Measurements from ENCODE around the gene MXD3. TPM values are rescaled to one million over a fixed set of nuclear protein-coding genes. Genes with fewer than 3 reads are reported as not detected.

The MXD3 gene
- total RNA-seq, 1 experiment from 2014 or later: 121 TPM

GRCh38 chr5:177335701-177336065 is 24.0 kb upstream of the MXD3 start:
- H3K36me3 ChIP-seq: peaks cover 96% of the 10 kb centered on the region
- DNase-seq (ENCODE audit: low read depth in 1 of 2, low spot score in 2 of 2): no peak

GRCh38 chr5:177334781-177335700 is 23.3 kb upstream of the MXD3 start:
- Histone ChIP-seq H3K9me3 (replicated peaks) (no peaks in the 10 kb centered on the region), H3K4me1 (replicated peaks) (no peaks in the 10 kb centered on the region), H3K4me3 (no peak overlapping the region), H3K27ac (no peak overlapping the region), H3K36me3 (peaks cover 96% of the 10 kb centered on the region), H3K27me3 (replicated peaks) (no peaks in the 10 kb centered on the region)
- DNase-seq (ENCODE audit: low read depth in 1 of 2, low spot score in 2 of 2): no peak

More at GRCh38 chr5:177335701-177336065, 24.0 kb upstream of the MXD3 start:
- Histone ChIP-seq H3K4me3 (no peak overlapping the region), H3K9me3 (replicated peaks) (no peaks in the 10 kb centered on the region), H3K27me3 (replicated peaks) (no peaks in the 10 kb centered on the region), H3K27ac (no peak overlapping the region), H3K4me1 (replicated peaks) (no peaks in the 10 kb centered on the region)

GRCh38 chr5:177334155-177334551 is 22.5 kb upstream of the MXD3 start:
- H3K4me3 ChIP-seq: no peak overlapping the region
- no peaks in the 10 kb centered on the region for H3K27me3 ChIP-seq (replicated peaks)
- DNase-seq (ENCODE audit: low read depth in 1 of 2, low spot score in 2 of 2): no peak
- H3K36me3 ChIP-seq: peaks cover 95% of the 10 kb centered on the region
- no peak overlapping the region for H3K27ac ChIP-seq
- H3K9me3 ChIP-seq (replicated peaks): no peaks in the 10 kb centered on the region
- no peaks in the 10 kb centered on the region for H3K4me1 ChIP-seq (replicated peaks)

- Histone ChIP-seq H3K4me3 (no peak overlapping the region), H3K27ac (no peak overlapping the region), H3K36me3 (peaks cover 93% of the 10 kb centered on the region), H3K27me3 (replicated peaks) (no peaks in the 10 kb centered on the region), H3K4me1 (replicated peaks) (no peaks in the 10 kb centered on the region), H3K9me3 (replicated peaks) (no peaks in the 10 kb centered on the region)
- DNase-seq (ENCODE audit: low read depth in 1 of 2, low spot score in 2 of 2): no peak
These were observed 21.9 kb upstream of the MXD3 start for GRCh38 chr5:177333420-177334154.

GRCh38 chr5:177332896-177333260 is 21.2 kb upstream of the MXD3 start:
- Histone ChIP-seq H3K4me1 (replicated peaks) (peaks cover 4% of the 10 kb centered on the region; the same call in 1 of the 2 replicates), H3K27me3 (replicated peaks) (no peaks in the 10 kb centered on the region), H3K36me3 (peaks cover 86% of the 10 kb centered on the region), H3K9me3 (replicated peaks) (no peaks in the 10 kb centered on the region), H3K27ac (no peak overlapping the region), H3K4me3 (no peak overlapping the region)
- no peak for DNase-seq (ENCODE audit: low read depth in 1 of 2, low spot score in 2 of 2)

GRCh38 chr5:177332031-177332895 is 20.6 kb upstream of the MXD3 start:
- Histone ChIP-seq H3K27ac (no peak overlapping the region), H3K36me3 (peaks cover 80% of the 10 kb centered on the region), H3K4me1 (replicated peaks) (peaks cover 4% of the 10 kb centered on the region; the same call in 1 of the 2 replicates), H3K4me3 (no peak overlapping the region), H3K27me3 (replicated peaks) (no peaks in the 10 kb centered on the region), H3K9me3 (replicated peaks) (no peaks in the 10 kb centered on the region)
- no peak for DNase-seq (ENCODE audit: low read depth in 1 of 2, low spot score in 2 of 2)

GRCh38 chr5:177330991-177331842 is 19.5 kb upstream of the MXD3 start:
- peaks cover 6% of the 10 kb centered on the region for H3K4me1 ChIP-seq (replicated peaks)
- H3K9me3 ChIP-seq (replicated peaks): no peaks in the 10 kb centered on the region
- H3K4me3 ChIP-seq: no peak overlapping the region
- no peaks in the 10 kb centered on the region for H3K27me3 ChIP-seq (replicated peaks)
- DNase-seq (ENCODE audit: low read depth in 1 of 2, low spot score in 2 of 2): no peak
- peaks cover 71% of the 10 kb centered on the region for H3K36me3 ChIP-seq
- H3K27ac ChIP-seq: no peak overlapping the region

GRCh38 chr5:177329883-177330282 is 18.2 kb upstream of the MXD3 start:
- Histone ChIP-seq H3K27me3 (replicated peaks) (no peaks in the 10 kb centered on the region), H3K27ac (no peak overlapping the region), H3K36me3 (peaks cover 66% of the 10 kb centered on the region), H3K9me3 (replicated peaks) (no peaks in the 10 kb centered on the region), H3K4me1 (replicated peaks) (peaks cover 12% of the 10 kb centered on the region), H3K4me3 (no peak overlapping the region)
- DNase-seq (ENCODE audit: low read depth in 1 of 2, low spot score in 2 of 2): no peak

GRCh38 chr5:177328545-177329231 is 17.0 kb upstream of the MXD3 start:
- no peak overlapping the region for H3K27ac ChIP-seq
- H3K27me3 ChIP-seq (replicated peaks): no peaks in the 10 kb centered on the region
- H3K36me3 ChIP-seq: peaks cover 60% of the 10 kb centered on the region
- H3K4me1 ChIP-seq (replicated peaks): peaks cover 12% of the 10 kb centered on the region
- H3K9me3 ChIP-seq (replicated peaks): no peaks in the 10 kb centered on the region
- no peak overlapping the region for H3K4me3 ChIP-seq
- DNase-seq (ENCODE audit: low read depth in 1 of 2, low spot score in 2 of 2): no peak

- H3K27me3 ChIP-seq (replicated peaks): no peaks in the 10 kb centered on the region
- no peak for DNase-seq (ENCODE audit: low read depth in 1 of 2, low spot score in 2 of 2)
- no peak overlapping the region for H3K27ac ChIP-seq
- H3K4me3 ChIP-seq: no peak overlapping the region
- H3K9me3 ChIP-seq (replicated peaks): no peaks in the 10 kb centered on the region
- H3K4me1 ChIP-seq (replicated peaks): peaks cover 12% of the 10 kb centered on the region
- H3K36me3 ChIP-seq: peaks cover 51% of the 10 kb centered on the region
These were observed 16.1 kb upstream of the MXD3 start for GRCh38 chr5:177327539-177328522.

GRCh38 chr5:177325868-177326381 is 14.2 kb upstream of the MXD3 start:
- Histone ChIP-seq H3K4me1 (replicated peaks) (peaks cover 12% of the 10 kb centered on the region), H3K27ac (no peak overlapping the region), H3K9me3 (replicated peaks) (no peaks in the 10 kb centered on the region), H3K36me3 (peaks cover 36% of the 10 kb centered on the region), H3K4me3 (no peak overlapping the region), H3K27me3 (replicated peaks) (no peaks in the 10 kb centered on the region)
- DNase-seq (ENCODE audit: low read depth in 1 of 2, low spot score in 2 of 2): no peak

Measured in SJSA1 (cell line).